ENCODE measurements around the gene REG4.
A peak's percentile ranks its signal among the peaks of the same experiment; 100 is the strongest.

REG4 gene

GRCh38 chr1:119827010-119827409, 15.8 kb upstream of the REG4 start:
- Histone ChIP-seq H3K36me3 (ENCODE audit: control insufficient read depth in 4 of 4, insufficient read depth in 4 of 4, low read length in 3 of 4) (no peaks in the 10 kb centered on the region), H3K4me1 (ENCODE audit: control extremely low read depth in 1 of 4, control insufficient read depth in 4 of 4, insufficient read depth in 4 of 4, low read length in 3 of 4) (no peaks in the 10 kb centered on the region), H3K27ac (ENCODE audit: insufficient read depth in 1 of 2, low read depth in 1 of 2, low read length in 2 of 2, poor library complexity in 1 of 2, severe bottlenecking in 2 of 2) (no peak overlapping the region), H3K9me3 (ENCODE audit: control extremely low read depth in 1 of 5, control insufficient read depth in 4 of 5, insufficient read depth in 2 of 5, low read depth in 1 of 5, low read length in 4 of 5) (no peaks in the 10 kb centered on the region), H3K27me3 (replicated peaks in 2 of 5; ENCODE audit: control insufficient read depth in 4 of 5, insufficient read depth in 5 of 5, low read length in 4 of 5) (no peaks in the 10 kb centered on the region), H3K4me3 (ENCODE audit: control insufficient read depth in 1 of 7, extremely low read depth in 1 of 7, insufficient read depth in 4 of 7, low read depth in 2 of 7, low read length in 6 of 7) (no peak overlapping the region)
- POLR2A ChIA-PET = no interaction called here
- CTCF ChIA-PET = interaction anchor here (1.3 to 1.4 kb wide), 2 partner anchors 9 to 151 kb away, joined by 3 read pairs; no protein-coding TSS in a partner anchor
- DNase-seq = peak in 2 of 3 donors; percentile 6 to 7
- 100% methylated on average over 1 of the region's 1 CpG for WGBS (ENCODE audit: insufficient coverage)

GRCh38 chr1:119822406-119822805, 11.1 kb upstream of the REG4 start:
- no peak overlapping the region for H3K27ac ChIP-seq (ENCODE audit: insufficient read depth in 1 of 2, low read depth in 1 of 2, low read length in 2 of 2, poor library complexity in 1 of 2, severe bottlenecking in 2 of 2)
- no peak for DNase-seq
- no peaks in the 10 kb centered on the region for H3K4me1 ChIP-seq (ENCODE audit: control extremely low read depth in 1 of 4, control insufficient read depth in 4 of 4, insufficient read depth in 4 of 4, low read length in 3 of 4)
- 85% methylated on average over 3 of the region's 3 CpGs for WGBS (ENCODE audit: insufficient coverage)
- H3K4me3 ChIP-seq (ENCODE audit: control insufficient read depth in 1 of 7, extremely low read depth in 1 of 7, insufficient read depth in 4 of 7, low read depth in 2 of 7, low read length in 6 of 7) = no peak overlapping the region
- no peaks in the 10 kb centered on the region for H3K9me3 ChIP-seq (ENCODE audit: control extremely low read depth in 1 of 5, control insufficient read depth in 4 of 5, insufficient read depth in 2 of 5, low read depth in 1 of 5, low read length in 4 of 5)
- CTCF ChIA-PET = interaction anchor here (1.5 to 2.2 kb wide), 2 partner anchors 11 to 13 kb away, joined by 6 read pairs; partner anchors contain the start of gene REG4
- POLR2A ChIA-PET = no interaction called here
- H3K27me3 ChIP-seq (replicated peaks in 2 of 5; ENCODE audit: control insufficient read depth in 4 of 5, insufficient read depth in 5 of 5, low read length in 4 of 5) = no peaks in the 10 kb centered on the region
- H3K36me3 ChIP-seq (ENCODE audit: control insufficient read depth in 4 of 4, insufficient read depth in 4 of 4, low read length in 3 of 4) = no peaks in the 10 kb centered on the region

GRCh38 chr1:119818181-119818580, 6.9 kb upstream of the REG4 start:
- Histone ChIP-seq H3K27me3 (replicated peaks in 2 of 5; ENCODE audit: control insufficient read depth in 4 of 5, insufficient read depth in 5 of 5, low read length in 4 of 5) (peaks cover 0 to 2% (median 0%) of the 10 kb centered on the region in 5 experiments), H3K27ac (ENCODE audit: insufficient read depth in 1 of 2, low read depth in 1 of 2, low read length in 2 of 2, poor library complexity in 1 of 2, severe bottlenecking in 2 of 2) (no peak overlapping the region), H3K4me3 (ENCODE audit: control insufficient read depth in 1 of 7, extremely low read depth in 1 of 7, insufficient read depth in 4 of 7, low read depth in 2 of 7, low read length in 6 of 7) (no peak overlapping the region), H3K4me1 (ENCODE audit: control extremely low read depth in 1 of 4, control insufficient read depth in 4 of 4, insufficient read depth in 4 of 4, low read length in 3 of 4) (no peaks in the 10 kb centered on the region), H3K9me3 (ENCODE audit: control extremely low read depth in 1 of 5, control insufficient read depth in 4 of 5, insufficient read depth in 2 of 5, low read depth in 1 of 5, low read length in 4 of 5) (no peaks in the 10 kb centered on the region), H3K36me3 (ENCODE audit: control insufficient read depth in 4 of 4, insufficient read depth in 4 of 4, low read length in 3 of 4) (no peaks in the 10 kb centered on the region)
- ChIA-PET CTCF (interaction anchor here (1.6 to 1.9 kb wide), 2 partner anchors 9 to 10 kb away, joined by 3 to 6 read pairs; no protein-coding TSS in a partner anchor), POLR2A (interaction anchor here (0.5 kb wide), 1 partner anchor 49 kb away, joined by 3 read pairs; no protein-coding TSS in a partner anchor)
- DNase-seq = no peak
- 100% methylated on average over 2 of the region's 2 CpGs for WGBS (ENCODE audit: insufficient coverage)

GRCh38 chr1:119816407-119816806, 5.1 kb upstream of the REG4 start:
- no peak for DNase-seq
- Histone ChIP-seq H3K4me1 (ENCODE audit: control extremely low read depth in 1 of 4, control insufficient read depth in 4 of 4, insufficient read depth in 4 of 4, low read length in 3 of 4) (no peaks in the 10 kb centered on the region), H3K4me3 (ENCODE audit: control insufficient read depth in 1 of 7, extremely low read depth in 1 of 7, insufficient read depth in 4 of 7, low read depth in 2 of 7, low read length in 6 of 7) (no peak overlapping the region), H3K27ac (ENCODE audit: insufficient read depth in 1 of 2, low read depth in 1 of 2, low read length in 2 of 2, poor library complexity in 1 of 2, severe bottlenecking in 2 of 2) (no peak overlapping the region), H3K9me3 (ENCODE audit: control extremely low read depth in 1 of 5, control insufficient read depth in 4 of 5, insufficient read depth in 2 of 5, low read depth in 1 of 5, low read length in 4 of 5) (no peaks in the 10 kb centered on the region), H3K27me3 (replicated peaks in 2 of 5; ENCODE audit: control insufficient read depth in 4 of 5, insufficient read depth in 5 of 5, low read length in 4 of 5) (peaks cover 0 to 2% (median 0%) of the 10 kb centered on the region in 5 experiments), H3K36me3 (ENCODE audit: control insufficient read depth in 4 of 4, insufficient read depth in 4 of 4, low read length in 3 of 4) (no peaks in the 10 kb centered on the region)
- CTCF ChIA-PET = interaction anchor here (1.1 kb wide), 1 partner anchor 10 kb away, joined by 3 read pairs; no protein-coding TSS in a partner anchor
- POLR2A ChIA-PET = no interaction called here
- WGBS (ENCODE audit: insufficient coverage) = 100% methylated on average over 2 of the region's 2 CpGs

- Histone ChIP-seq H3K9me3 (ENCODE audit: control extremely low read depth in 1 of 5, control insufficient read depth in 4 of 5, insufficient read depth in 2 of 5, low read depth in 1 of 5, low read length in 4 of 5) (no peaks in the 10 kb centered on the region), H3K27me3 (replicated peaks in 2 of 5; ENCODE audit: control insufficient read depth in 4 of 5, insufficient read depth in 5 of 5, low read length in 4 of 5) (peaks cover 0 to 2% (median 0%) of the 10 kb centered on the region in 5 experiments), H3K4me3 (ENCODE audit: control insufficient read depth in 1 of 7, extremely low read depth in 1 of 7, insufficient read depth in 4 of 7, low read depth in 2 of 7, low read length in 6 of 7) (no peak overlapping the region), H3K27ac (ENCODE audit: insufficient read depth in 1 of 2, low read depth in 1 of 2, low read length in 2 of 2, poor library complexity in 1 of 2, severe bottlenecking in 2 of 2) (no peak overlapping the region), H3K4me1 (ENCODE audit: control extremely low read depth in 1 of 4, control insufficient read depth in 4 of 4, insufficient read depth in 4 of 4, low read length in 3 of 4) (no peaks in the 10 kb centered on the region), H3K36me3 (ENCODE audit: control insufficient read depth in 4 of 4, insufficient read depth in 4 of 4, low read length in 3 of 4) (no peaks in the 10 kb centered on the region)
- DNase-seq = no peak
- ChIA-PET POLR2A (no interaction called here), CTCF (interaction anchor here (1.1 to 1.3 kb wide), 3 partner anchors 9 to 41 kb away, joined by 3 to 4 read pairs (median 4); no protein-coding TSS in a partner anchor)
- WGBS (ENCODE audit: insufficient coverage) = 98% methylated on average over 5 of the region's 7 CpGs
Measured at GRCh38 chr1:119815928-119816327, 4.7 kb upstream of the REG4 start.

GRCh38 chr1:119815361-119815760, 4.1 kb upstream of the REG4 start:
- peaks cover 0 to 2% (median 0%) of the 10 kb centered on the region in 5 experiments for H3K27me3 ChIP-seq (replicated peaks in 2 of 5; ENCODE audit: control insufficient read depth in 4 of 5, insufficient read depth in 5 of 5, low read length in 4 of 5)
- ChIA-PET POLR2A (no interaction called here), CTCF (interaction anchor here (1.1 to 1.3 kb wide), 3 partner anchors 8 to 41 kb away, joined by 3 to 4 read pairs (median 4); no protein-coding TSS in a partner anchor)
- 93% methylated on average over 2 of the region's 3 CpGs for WGBS (ENCODE audit: insufficient coverage)
- DNase-seq = no peak
- H3K4me1 ChIP-seq (ENCODE audit: control extremely low read depth in 1 of 4, control insufficient read depth in 4 of 4, insufficient read depth in 4 of 4, low read length in 3 of 4) = no peaks in the 10 kb centered on the region
- H3K4me3 ChIP-seq (ENCODE audit: control insufficient read depth in 1 of 7, extremely low read depth in 1 of 7, insufficient read depth in 4 of 7, low read depth in 2 of 7, low read length in 6 of 7) = no peak overlapping the region
- H3K36me3 ChIP-seq (ENCODE audit: control insufficient read depth in 4 of 4, insufficient read depth in 4 of 4, low read length in 3 of 4) = no peaks in the 10 kb centered on the region
- no peak overlapping the region for H3K27ac ChIP-seq (ENCODE audit: insufficient read depth in 1 of 2, low read depth in 1 of 2, low read length in 2 of 2, poor library complexity in 1 of 2, severe bottlenecking in 2 of 2)
- H3K9me3 ChIP-seq (ENCODE audit: control extremely low read depth in 1 of 5, control insufficient read depth in 4 of 5, insufficient read depth in 2 of 5, low read depth in 1 of 5, low read length in 4 of 5) = no peaks in the 10 kb centered on the region

GRCh38 chr1:119814288-119814687, 3.0 kb upstream of the REG4 start:
- Histone ChIP-seq H3K4me3 (ENCODE audit: control insufficient read depth in 1 of 7, extremely low read depth in 1 of 7, insufficient read depth in 4 of 7, low read depth in 2 of 7, low read length in 6 of 7) (no peak overlapping the region), H3K9me3 (ENCODE audit: control extremely low read depth in 1 of 5, control insufficient read depth in 4 of 5, insufficient read depth in 2 of 5, low read depth in 1 of 5, low read length in 4 of 5) (no peaks in the 10 kb centered on the region), H3K27ac (ENCODE audit: insufficient read depth in 1 of 2, low read depth in 1 of 2, low read length in 2 of 2, poor library complexity in 1 of 2, severe bottlenecking in 2 of 2) (no peak overlapping the region), H3K27me3 (replicated peaks in 2 of 5; ENCODE audit: control insufficient read depth in 4 of 5, insufficient read depth in 5 of 5, low read length in 4 of 5) (peaks cover 0 to 2% (median 0%) of the 10 kb centered on the region in 5 experiments), H3K4me1 (ENCODE audit: control extremely low read depth in 1 of 4, control insufficient read depth in 4 of 4, insufficient read depth in 4 of 4, low read length in 3 of 4) (no peaks in the 10 kb centered on the region), H3K36me3 (ENCODE audit: control insufficient read depth in 4 of 4, insufficient read depth in 4 of 4, low read length in 3 of 4) (no peaks in the 10 kb centered on the region)
- 100% methylated on average over 1 of the region's 1 CpG for WGBS (ENCODE audit: insufficient coverage)
- CTCF ChIA-PET = interaction anchor here (0.9 kb wide), 1 partner anchor 70 kb away, joined by 4 read pairs; no protein-coding TSS in a partner anchor
- no peak for DNase-seq
- POLR2A ChIA-PET = no interaction called here
